WI38 (cell line): ENCODE data around the gene SKP1.

Source experiments
- H3K4me3 ChIP-seq: 2 replicates; pipeline ENCODE4 v1.5.1; 2011; ENCODE audit warnings: low read depth, mild to moderate bottlenecking, control low read depth, low read length
- CTCF ChIP-seq: IDR thresholded peaks from 2 replicates; pipeline ENCODE4 v1.5.1; 2012; ENCODE audit warnings: low read depth, mild to moderate bottlenecking, control low read depth, low read length

The SKP1 gene

DNA sequence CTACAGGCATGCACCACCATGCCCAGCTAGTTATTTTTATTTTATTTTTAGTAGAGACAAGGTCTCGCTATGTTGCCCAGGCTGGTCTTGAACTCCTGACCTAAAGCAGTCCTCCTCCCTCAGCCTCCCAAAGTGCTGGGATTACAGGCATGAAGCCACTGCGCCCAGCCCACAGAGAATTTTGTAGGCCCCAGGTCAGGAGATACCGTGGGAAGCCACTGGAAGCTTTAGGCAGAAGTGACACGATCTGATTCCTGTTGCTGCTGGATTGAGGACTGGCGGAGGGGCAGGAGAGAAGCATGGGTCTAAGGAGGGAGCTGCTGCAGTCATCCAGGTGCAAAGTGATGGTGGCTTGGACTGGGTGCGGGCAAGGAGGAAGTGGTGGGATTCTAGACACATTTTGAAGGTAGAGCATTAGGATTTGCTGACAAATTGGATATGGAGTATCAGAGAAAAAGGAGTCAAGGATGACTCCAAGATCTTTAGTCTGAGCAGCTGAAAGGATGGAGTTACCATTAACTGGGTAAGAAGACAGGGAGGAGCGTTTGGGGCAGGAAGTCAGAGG, 41.6 kb downstream of the SKP1 start:
- no peak overlapping the region for H3K4me3 ChIP-seq
- TF ChIP-seq CTCF = no peak

DNA sequence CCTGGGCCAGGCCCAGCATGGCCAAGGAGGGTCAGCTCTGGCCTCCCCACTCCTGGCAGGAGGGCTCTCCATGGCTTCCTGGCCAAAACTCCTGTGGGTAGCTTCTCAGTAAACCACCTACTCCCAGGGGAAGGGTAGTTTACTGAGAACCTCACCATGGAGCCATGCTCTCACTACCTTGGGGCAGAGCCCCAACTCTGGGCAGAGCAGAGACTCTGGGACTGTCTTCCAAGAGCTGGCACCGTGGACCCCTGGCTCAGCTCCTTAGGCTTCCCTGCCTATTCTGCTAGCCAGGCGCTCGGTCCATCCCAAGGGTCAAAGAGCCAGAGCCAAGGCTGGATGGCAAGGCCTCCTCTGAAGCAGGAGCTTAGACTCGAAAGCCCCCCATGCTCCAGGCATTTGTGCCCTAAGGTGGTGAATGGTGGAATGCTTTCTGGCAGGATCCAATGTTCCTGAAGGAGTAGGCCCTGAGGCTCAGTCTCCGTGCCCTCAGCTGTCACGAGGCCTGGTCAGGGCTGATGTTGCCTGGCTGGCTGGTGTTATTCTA, 42.7 kb downstream of the SKP1 start:
- H3K4me3 ChIP-seq = no peak overlapping the region
- TF ChIP-seq CTCF = no peak

DNA sequence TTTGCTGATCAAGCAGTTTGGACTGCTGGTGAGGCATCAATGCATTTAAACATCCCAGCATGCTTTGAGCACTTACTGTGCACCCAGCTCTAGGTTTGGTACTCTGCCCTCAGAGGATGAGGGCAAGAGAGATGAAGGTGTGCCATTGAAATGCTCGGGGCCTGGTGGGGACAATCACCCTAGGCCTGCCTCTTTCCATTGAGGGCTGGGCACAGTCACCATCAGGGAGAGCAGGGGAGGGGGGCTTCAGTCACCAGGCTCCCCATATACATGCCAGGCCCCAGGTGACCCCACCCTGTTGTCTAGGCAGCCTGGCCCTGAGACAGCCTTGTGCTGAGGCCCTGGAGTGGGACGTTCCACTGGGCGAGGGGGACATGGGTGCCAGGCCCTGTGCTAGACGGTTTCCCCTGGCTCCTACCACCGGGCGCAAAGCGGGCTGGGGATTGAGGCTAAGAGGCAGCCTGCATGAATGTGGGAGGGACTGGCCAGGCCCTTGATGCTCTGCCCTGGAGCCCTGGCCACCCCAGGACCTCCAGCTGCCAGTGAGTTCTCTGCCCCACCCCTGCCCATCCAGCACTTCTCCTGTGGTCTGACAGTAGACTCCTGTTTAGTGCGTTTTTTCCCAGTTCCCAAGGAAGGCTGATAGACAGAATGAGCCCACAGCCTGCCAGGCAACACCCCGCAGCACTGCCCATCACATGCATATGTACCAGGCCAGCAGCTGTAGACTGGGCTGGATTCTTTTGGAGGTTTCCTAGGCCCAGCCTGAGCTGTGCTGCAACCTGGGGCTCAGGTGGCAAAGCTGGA, 43.4 kb downstream of the SKP1 start:
- TF ChIP-seq CTCF = no peak
- no peak overlapping the region for H3K4me3 ChIP-seq

DNA sequence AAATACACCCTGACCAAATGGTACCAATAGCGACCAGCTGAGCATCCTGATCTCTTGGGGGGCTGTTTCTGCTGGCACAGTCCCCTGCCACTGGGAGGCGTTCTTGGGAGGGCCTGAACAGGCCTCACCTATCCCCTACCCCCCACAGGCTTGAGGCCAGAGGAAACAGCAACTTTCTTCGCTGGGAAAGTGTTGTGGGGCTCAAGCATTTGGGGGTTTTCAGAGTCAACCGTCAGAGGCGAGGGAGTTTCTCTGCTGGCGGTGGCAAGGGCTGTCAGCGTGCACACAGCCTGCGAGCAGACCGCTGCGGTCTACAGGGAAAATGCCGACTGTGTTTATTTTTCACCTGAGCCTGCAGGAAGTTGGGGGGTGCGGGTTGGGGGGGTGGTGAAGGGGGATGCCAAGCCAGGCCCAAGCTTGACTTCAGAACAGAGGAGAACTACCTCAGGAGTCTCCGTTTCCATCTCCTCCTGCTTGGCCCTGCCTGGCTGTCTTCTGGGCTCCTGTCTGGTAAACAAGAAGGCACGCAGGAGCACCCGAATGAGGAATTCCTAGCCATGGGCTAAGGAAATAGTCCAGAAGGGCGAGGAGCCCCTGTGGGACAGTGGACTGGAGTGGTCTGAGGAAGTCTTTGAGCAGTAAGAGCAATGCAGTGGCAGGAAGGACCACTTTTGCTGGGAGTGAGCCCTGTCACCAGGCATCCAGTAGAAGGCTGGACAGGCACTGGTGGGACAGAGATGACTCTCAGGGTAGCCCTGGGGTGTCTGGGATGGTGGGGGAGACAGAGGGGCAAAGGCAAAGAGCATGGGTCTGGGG, 44.2 kb downstream of the SKP1 start:
- TF ChIP-seq CTCF = no peak
- no peak overlapping the region for H3K4me3 ChIP-seq

DNA sequence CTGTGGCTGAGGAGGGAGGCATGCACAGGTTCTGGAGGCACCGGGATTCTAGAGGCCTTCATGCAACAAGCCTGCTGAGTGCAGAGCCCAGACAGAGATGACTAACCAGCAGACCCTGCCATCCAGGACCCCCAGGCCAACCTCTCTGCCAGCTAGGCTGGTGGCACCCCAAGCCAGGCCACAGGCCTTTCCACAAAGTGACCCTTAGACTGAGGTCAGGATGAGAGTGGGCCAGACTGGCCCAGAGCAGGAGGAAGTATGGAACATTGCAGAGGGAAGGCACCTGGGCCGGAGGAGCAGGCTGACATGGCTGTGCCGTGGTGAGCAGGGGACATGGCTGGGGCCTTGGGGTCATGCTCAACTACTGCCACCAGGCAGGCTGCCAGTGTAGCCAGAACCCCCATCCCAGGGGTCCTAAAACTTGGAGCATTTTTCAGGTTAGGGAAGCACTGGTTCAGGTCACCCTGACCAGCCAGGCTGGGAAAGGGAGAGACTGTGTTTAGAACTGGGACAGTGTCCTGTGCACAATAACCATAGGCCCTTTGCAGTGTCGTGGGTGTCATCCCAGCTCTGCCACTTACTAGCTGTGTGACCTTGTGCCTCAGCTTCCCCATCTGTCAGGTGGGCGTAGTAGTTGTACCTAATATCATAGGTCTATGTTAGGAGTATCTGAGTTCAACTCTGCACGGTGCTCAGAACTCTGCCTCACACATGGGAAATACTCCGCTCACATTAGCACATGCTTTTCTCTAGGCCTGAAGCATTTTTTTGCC, 45.0 kb downstream of the SKP1 start:
- TF ChIP-seq CTCF = no peak
- no peak overlapping the region for H3K4me3 ChIP-seq

DNA sequence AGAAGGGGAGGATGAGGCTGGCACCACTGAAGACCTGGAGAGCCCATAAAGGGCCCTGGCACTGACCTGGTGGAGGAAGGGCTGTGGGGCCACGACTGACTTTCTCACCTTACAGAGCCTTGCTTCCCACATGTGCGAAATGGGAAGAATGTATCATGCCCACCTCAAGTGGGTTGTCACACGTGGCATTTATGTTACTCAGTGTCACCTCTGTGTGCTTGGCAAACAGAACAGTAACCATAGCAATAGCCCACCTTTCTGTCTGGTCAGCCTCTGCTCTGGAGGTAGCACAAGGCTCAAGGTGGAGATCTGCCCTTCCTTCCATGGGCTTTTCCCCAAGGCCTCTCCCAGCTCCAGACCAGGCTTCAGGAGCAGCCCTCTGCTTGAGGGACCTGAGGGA, 45.6 kb downstream of the SKP1 start:
- H3K4me3 ChIP-seq = no peak overlapping the region
- no peak for TF ChIP-seq CTCF
